ENCODE data around the gene ANK3. TPM values are rescaled to one million over a fixed set of nuclear protein-coding genes. Genes with fewer than 3 reads are reported as not detected.

Gene ANK3
- polyA plus RNA-seq, 3 donors, result not detected

DNA sequence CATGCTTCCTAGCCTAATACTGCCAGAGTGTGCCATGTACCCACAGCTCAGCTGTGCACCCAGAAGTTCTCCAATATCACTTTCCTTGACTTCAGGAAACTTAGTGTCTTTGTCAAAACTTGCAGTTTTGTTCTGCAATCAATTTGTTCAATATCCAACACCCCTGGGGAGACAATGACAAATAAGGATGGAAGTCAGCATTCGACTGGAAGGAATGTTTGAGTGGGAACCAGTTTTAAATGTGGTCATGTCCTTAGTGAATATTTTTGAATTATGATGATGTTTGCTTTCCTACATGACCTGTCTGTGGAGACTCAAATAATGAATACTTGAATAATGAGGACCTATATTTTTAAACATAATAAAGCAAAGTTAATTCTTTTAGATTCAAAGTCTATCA, 112.0 kb downstream of the ANK3 start:
- H3K27me3 ChIP-seq (ENCODE audit: control insufficient read depth in 2 of 2, insufficient read depth in 2 of 2, low read length in 2 of 2), result no peaks in the 10 kb centered on the region
- no CpG with 5 or more reads among the region's 1 CpG for WGBS (ENCODE audit: insufficient coverage)
- H3K27ac Mint-ChIP-seq, result no peak overlapping the region

DNA sequence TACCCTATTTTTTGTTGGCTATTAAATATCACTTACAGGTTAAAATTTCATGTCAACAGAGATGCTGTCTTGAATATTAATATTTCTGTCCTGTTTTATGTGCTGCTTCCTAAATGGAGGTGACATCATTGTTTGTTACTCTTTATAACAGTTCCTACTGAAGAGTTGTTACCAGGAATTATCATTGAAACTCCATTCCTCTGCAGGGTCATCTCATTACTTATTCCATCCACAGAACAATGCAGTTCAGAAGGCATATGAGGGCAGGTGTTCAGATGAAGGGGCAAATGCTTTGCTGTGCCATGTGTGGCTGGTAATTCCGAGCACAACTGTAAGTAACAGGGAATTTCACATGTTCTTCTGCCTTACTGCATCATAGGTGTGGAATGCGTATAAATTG, 113.4 kb downstream of the ANK3 start:
- Histone ChIP-seq H4K20me1 (ENCODE audit: insufficient read depth, low read length) (no peaks in the 10 kb centered on the region), H3K4me2 (replicated peaks; ENCODE audit: extremely low read depth, low read length, poor library complexity, severe bottlenecking) (no peak overlapping the region), H3K27ac (ENCODE audit: low read depth in 1 of 2, low read length in 2 of 2) (no peak overlapping the region), H3K4me3 (replicated peaks in 1 of 3; ENCODE audit: low read depth in 2 of 3, low read length in 3 of 3) (no peak overlapping the region), H3K9ac (ENCODE audit: insufficient read depth, low read length, poor library complexity, severe bottlenecking) (no peak overlapping the region), H3K27me3 (ENCODE audit: control insufficient read depth in 2 of 2, insufficient read depth in 2 of 2, low read length in 2 of 2) (no peaks in the 10 kb centered on the region), H3K36me3 (replicated peaks in 1 of 2; ENCODE audit: control insufficient read depth in 1 of 2, insufficient read depth in 2 of 2, low read length in 2 of 2) (no peaks in the 10 kb centered on the region), H3K9me3 (replicated peaks in 1 of 2; ENCODE audit: control insufficient read depth in 1 of 2, insufficient read depth in 1 of 2, low read length in 2 of 2) (no peaks in the 10 kb centered on the region), H2AFZ (ENCODE audit: insufficient read depth, low read depth, low read length, poor library complexity, severe bottlenecking) (no peak overlapping the region), H3K4me1 (ENCODE audit: control insufficient read depth in 1 of 2, insufficient read depth in 2 of 2, low read length in 2 of 2) (peaks cover 0 to 2% of the 10 kb centered on the region in 2 donors), H3K79me2 (ENCODE audit: insufficient read depth, low read length) (no peaks in the 10 kb centered on the region)
- Mint-ChIP-seq H3K27me3 (ENCODE audit: low read depth in 3 of 3) (peaks cover 0 to 2% (median 2%) of the 10 kb centered on the region in 3 donors), H3K27ac (no peak overlapping the region), H3K9me3 (peaks cover 0 to 3% (median 0%) of the 10 kb centered on the region in 7 donors), H3K4me1 (peaks cover 4% of the 10 kb centered on the region), H3K4me3 (no peak overlapping the region), H3K36me3 (no peaks in the 10 kb centered on the region)
- no peak for DNase-seq
- TF ChIP-seq, protein P1, sequence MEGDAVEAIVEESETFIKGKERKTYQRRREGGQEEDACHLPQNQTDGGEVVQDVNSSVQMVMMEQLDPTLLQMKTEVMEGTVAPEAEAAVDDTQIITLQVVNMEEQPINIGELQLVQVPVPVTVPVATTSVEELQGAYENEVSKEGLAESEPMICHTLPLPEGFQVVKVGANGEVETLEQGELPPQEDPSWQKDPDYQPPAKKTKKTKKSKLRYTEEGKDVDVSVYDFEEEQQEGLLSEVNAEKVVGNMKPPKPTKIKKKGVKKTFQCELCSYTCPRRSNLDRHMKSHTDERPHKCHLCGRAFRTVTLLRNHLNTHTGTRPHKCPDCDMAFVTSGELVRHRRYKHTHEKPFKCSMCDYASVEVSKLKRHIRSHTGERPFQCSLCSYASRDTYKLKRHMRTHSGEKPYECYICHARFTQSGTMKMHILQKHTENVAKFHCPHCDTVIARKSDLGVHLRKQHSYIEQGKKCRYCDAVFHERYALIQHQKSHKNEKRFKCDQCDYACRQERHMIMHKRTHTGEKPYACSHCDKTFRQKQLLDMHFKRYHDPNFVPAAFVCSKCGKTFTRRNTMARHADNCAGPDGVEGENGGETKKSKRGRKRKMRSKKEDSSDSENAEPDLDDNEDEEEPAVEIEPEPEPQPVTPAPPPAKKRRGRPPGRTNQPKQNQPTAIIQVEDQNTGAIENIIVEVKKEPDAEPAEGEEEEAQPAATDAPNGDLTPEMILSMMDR (IDR thresholded peaks at IDR 0.05), result no peak
- intact Hi-C loops (cut with micrococcal nuclease), result no loop called here
- no CpG with 5 or more reads among the region's 2 CpGs for WGBS (ENCODE audit: insufficient coverage)

More for the DNA sequence above, 112.0 kb downstream of the ANK3 start:
- TF ChIP-seq, protein P1 (IDR thresholded peaks at IDR 0.05), result no peak
- no peak overlapping the region for H3K27ac ChIP-seq (ENCODE audit: low read depth in 1 of 2, low read length in 2 of 2)
- H3K4me2 ChIP-seq (replicated peaks; ENCODE audit: extremely low read depth, low read length, poor library complexity, severe bottlenecking), result no peak overlapping the region
- H4K20me1 ChIP-seq (ENCODE audit: insufficient read depth, low read length), result no peaks in the 10 kb centered on the region
- H3K4me3 ChIP-seq (replicated peaks in 1 of 3; ENCODE audit: low read depth in 2 of 3, low read length in 3 of 3), result no peak overlapping the region
- peaks cover 0 to 3% (median 0%) of the 10 kb centered on the region in 7 donors for H3K9me3 Mint-ChIP-seq
- DNase-seq, result no peak
- H3K79me2 ChIP-seq (ENCODE audit: insufficient read depth, low read length), result no peaks in the 10 kb centered on the region
- H2AFZ ChIP-seq (ENCODE audit: insufficient read depth, low read depth, low read length, poor library complexity, severe bottlenecking), result no peak overlapping the region
- H3K27me3 Mint-ChIP-seq (ENCODE audit: low read depth in 3 of 3), result no peaks in the 10 kb centered on the region
- H3K36me3 ChIP-seq (replicated peaks in 1 of 2; ENCODE audit: control insufficient read depth in 1 of 2, insufficient read depth in 2 of 2, low read length in 2 of 2), result no peaks in the 10 kb centered on the region
- peaks cover 0 to 4% of the 10 kb centered on the region in 2 donors for H3K4me1 ChIP-seq (ENCODE audit: control insufficient read depth in 1 of 2, insufficient read depth in 2 of 2, low read length in 2 of 2)
- peaks cover 6% of the 10 kb centered on the region for H3K4me1 Mint-ChIP-seq
- H3K9ac ChIP-seq (ENCODE audit: insufficient read depth, low read length, poor library complexity, severe bottlenecking), result no peak overlapping the region
- H3K4me3 Mint-ChIP-seq, result no peak overlapping the region
- H3K9me3 ChIP-seq (replicated peaks in 1 of 2; ENCODE audit: control insufficient read depth in 1 of 2, insufficient read depth in 1 of 2, low read length in 2 of 2), result no peaks in the 10 kb centered on the region
- no peaks in the 10 kb centered on the region for H3K36me3 Mint-ChIP-seq
- intact Hi-C loops (cut with micrococcal nuclease), result no loop called here

Data from CD14-positive monocyte (primary cell).